C4-2B (cell line): ENCODE results near the gene IRF8.

Experiments
- ZFX ChIP-seq: fragments of 450-650 bp; IDR thresholded peaks from 2 replicates; pipeline ENCODE4 v1.6.1; 2017
- TF ChIP-seq, protein P1 (sequence below): fragments of 450-650 bp; conservative IDR thresholded peaks from 2 replicates; pipeline ENCODE4 v1.5.1; 2017; ENCODE audit warnings: mild to moderate bottlenecking

DNA sequence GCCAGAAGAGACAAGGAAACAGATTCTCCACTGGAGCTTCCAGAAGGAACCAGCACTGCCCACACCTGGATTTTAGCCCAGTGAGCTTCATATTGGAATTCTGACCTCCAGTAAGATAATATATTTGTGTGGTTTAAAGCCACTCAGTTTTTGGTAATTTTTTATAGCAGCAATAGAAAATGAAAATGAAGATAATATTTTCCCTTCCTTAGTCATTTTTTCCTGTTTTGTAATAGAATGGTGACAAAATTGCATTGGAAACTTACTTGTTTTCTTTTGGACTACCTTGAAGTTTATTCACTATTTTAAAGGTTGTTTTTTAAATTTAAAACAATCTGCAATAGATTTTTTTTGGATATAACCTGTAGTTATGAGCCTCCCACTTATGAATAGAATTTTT lies 29.8 kb upstream of the IRF8 start:
- TF ChIP-seq, protein P1, sequence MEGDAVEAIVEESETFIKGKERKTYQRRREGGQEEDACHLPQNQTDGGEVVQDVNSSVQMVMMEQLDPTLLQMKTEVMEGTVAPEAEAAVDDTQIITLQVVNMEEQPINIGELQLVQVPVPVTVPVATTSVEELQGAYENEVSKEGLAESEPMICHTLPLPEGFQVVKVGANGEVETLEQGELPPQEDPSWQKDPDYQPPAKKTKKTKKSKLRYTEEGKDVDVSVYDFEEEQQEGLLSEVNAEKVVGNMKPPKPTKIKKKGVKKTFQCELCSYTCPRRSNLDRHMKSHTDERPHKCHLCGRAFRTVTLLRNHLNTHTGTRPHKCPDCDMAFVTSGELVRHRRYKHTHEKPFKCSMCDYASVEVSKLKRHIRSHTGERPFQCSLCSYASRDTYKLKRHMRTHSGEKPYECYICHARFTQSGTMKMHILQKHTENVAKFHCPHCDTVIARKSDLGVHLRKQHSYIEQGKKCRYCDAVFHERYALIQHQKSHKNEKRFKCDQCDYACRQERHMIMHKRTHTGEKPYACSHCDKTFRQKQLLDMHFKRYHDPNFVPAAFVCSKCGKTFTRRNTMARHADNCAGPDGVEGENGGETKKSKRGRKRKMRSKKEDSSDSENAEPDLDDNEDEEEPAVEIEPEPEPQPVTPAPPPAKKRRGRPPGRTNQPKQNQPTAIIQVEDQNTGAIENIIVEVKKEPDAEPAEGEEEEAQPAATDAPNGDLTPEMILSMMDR, result no peak
- no peak for TF ChIP-seq ZFX
